HG02571 (cell line): ENCODE data around the gene PPP1R13L.

Source experiments
- ATAC-seq: cut with Tn5 transposase; IDR thresholded peaks from one replicate; pipeline ENCODE4 v1.9.1; 2021; ENCODE audit warnings: mild to moderate bottlenecking, moderate library complexity; ENCODE audit not compliant: unreplicated experiment

The PPP1R13L gene, protein sequence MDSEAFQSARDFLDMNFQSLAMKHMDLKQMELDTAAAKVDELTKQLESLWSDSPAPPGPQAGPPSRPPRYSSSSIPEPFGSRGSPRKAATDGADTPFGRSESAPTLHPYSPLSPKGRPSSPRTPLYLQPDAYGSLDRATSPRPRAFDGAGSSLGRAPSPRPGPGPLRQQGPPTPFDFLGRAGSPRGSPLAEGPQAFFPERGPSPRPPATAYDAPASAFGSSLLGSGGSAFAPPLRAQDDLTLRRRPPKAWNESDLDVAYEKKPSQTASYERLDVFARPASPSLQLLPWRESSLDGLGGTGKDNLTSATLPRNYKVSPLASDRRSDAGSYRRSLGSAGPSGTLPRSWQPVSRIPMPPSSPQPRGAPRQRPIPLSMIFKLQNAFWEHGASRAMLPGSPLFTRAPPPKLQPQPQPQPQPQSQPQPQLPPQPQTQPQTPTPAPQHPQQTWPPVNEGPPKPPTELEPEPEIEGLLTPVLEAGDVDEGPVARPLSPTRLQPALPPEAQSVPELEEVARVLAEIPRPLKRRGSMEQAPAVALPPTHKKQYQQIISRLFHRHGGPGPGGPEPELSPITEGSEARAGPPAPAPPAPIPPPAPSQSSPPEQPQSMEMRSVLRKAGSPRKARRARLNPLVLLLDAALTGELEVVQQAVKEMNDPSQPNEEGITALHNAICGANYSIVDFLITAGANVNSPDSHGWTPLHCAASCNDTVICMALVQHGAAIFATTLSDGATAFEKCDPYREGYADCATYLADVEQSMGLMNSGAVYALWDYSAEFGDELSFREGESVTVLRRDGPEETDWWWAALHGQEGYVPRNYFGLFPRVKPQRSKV

DNA sequence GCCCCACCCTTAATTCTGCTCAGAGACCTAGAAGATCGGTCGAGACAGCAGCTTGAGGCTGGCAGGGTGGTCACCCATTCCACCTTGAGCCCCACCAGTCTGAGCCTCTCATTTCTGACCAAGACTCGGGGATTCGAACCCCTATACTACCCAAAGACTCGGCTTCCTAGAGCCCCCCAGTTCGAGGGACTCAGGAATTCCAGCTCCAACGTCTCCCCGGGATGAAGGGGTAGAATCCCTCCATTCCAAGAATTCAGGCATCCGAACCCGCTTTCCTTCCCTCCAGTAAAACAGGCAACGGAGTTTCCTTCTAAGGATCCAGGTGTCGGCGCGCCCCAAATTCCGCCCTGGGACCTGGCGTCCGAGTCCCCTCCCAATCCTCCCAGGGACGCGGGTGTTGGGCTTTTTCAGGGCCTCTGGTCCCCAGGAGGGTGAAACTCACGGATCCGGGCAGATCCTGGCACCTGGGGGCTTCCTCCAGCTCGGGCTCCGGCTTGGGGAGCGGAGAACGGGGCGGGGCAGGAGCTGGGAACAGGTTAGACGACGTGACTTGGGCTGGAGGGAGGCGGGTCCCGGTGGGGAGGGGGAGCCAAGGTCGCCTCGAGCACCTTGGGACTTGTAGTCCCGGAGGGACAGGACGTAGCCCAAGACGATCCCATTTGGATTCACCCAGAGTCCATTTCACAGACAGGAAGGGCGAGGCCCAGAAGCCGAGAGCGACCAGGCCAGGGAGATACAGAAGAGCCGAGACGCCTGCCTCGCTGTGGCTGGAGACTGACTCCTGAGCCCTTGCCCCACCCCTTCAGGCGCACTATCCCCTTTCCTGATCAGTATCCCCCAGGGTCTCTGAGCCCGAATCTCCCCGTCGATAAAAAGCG, at the start of gene PPP1R13L:
Gene PPP1R13L (minus strand): TSS at position 513 of the 878 bp plus-strand sequence. CDS start 6,751 bp downstream, outside the sequence.
- ATAC-seq: no peak

DNA sequence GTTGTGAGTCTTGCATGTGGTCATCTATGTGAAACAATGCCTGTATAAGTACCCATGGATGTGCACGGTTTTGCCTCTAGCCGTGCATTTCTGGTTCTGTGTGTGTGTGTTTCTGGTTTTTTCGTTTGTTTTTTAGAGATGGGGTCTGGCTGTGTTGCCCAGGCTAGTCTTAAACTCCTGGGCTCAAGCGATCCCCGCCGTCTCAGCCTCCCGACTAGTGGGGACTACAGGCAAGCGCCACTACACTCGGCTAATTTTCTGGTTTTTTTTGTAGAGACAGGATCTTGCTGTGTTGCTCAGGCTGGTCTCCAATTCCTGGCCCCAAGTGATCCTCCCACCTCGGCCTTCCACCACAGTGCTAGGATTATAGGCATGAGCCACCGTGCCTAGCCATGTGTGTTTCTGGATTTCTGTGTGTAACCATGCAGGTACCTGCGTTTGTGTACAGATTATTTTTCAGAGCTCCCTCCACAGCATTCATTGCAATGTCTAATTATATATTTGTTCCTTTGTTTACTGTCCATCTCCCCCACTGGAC, 47.0 kb upstream of the PPP1R13L start:
- ATAC-seq: no peak

DNA sequence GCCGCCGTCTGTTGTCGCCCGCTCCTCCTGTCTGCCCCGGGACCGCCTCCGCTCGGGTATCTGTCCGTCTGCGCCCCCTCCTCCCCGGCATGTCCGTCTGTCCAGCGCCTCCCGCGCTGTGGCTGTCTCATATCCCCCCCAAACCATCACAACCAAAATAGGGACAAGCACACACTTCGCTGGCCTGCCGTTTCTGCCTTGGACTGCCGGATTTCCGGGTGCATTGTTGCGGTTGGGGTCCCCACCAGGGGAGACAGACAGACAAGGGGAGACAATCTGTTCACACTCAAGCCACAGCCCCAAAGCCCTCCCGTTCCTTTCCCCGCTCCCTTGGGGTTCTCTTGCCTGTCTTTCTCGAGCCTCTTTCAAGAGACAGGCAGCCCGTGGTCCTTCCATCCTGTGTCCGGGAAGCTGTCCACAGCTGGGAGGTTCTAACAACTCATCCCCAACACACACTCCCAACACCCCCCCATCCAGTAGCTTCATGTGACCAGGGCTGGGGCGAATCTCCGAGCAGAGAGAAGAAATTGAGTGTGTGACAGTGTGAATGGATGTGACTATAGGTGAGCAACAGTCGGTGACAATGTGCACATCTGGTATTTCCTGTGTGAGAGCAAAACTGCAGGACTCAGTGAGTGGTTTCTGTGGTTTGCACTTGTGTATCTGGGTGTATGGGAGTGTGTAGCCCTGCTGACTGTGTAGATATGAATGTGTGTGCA, 46.4 kb upstream of the PPP1R13L start:
- peak; percentile 5 for ATAC-seq

DNA sequence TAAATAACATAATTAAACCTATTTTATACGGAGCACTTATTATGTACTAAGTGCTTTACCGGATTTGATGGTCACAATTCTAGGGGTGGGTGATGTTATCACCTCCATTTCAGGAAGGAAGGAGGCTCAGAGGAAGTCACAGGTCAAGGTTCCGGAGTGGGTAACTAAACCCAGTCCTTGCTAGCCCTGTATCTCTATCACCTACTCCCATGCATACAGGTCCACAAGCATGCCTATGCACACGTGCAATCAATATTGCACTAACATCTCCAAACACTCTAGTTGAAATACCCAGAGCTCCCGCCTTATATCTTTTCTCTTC, 45.1 kb upstream of the PPP1R13L start:
- ATAC-seq: no peak

DNA sequence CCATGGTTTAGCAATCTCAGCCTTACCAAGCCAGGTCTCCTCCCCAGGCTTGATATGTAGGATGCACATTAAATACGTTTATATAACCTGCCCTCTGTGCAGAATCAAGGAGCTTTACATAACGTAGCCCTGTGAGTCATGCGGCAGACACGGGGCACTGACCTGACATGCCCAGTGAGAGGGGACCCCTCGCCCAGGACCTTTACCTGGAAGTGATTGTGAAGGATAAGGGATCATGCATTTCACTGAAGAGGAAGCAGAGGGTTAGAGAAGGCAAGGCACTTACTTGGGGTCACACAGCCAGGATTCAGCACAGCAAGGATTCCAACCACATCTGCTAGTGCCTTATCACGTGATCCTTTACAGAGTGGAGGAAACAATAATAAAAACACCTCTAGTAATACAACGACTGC, 44.0 kb upstream of the PPP1R13L start:
- ATAC-seq: no peak

DNA sequence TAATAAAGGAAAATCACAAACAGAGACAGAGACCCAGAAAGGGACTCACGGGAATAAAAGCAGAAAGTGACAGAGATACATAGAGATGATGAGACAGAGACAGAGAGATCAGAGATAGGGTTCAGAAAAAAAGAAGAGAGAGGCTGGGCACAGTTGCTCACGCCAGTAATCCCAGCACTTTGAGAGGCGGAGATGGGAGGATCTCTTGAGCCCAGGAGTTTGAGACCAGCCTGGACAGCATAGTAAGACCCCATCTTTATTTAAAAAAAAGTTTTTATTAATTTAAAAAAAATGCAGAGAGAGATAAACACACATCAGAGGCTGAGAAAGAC, 43.5 kb upstream of the PPP1R13L start:
- no peak for ATAC-seq

DNA sequence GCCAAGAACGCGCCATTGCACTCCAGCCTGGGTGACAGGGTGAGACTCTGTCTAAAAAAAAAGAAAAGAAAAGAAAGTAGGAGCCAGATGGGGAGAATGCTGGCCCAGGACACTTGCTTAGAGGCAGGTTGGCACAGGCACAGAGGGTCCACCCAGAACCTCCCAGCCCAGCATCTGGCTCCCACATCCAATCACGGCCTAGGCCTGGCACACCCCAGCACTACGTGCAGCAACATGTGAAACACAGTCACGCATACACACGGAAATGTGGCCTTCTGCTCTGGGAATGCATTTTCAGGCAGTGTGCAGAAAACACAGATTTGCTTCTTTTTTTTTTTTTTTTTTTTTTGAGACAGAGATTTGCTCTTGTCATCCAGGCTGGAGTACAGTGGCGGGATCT, 42.1 kb upstream of the PPP1R13L start:
- ATAC-seq: no peak

DNA sequence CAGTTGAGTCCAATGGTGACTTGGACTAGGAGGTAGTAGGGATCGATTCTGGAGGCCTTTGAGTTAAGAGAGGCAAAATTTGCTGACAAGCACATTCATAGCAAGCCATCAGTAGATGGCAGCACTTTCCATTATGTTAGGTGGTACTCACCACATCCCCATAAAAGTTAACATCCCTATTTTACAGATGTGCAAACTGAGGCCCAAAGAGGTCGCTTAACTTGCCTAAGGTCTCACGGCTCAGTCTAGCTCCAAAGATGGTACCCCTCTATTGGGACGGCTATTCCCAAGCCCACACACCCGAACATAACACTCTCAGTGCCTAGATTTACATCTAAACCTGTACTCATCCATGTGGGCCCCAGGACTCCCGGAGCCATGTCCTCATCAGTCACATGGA, 41.4 kb upstream of the PPP1R13L start:
- no peak for ATAC-seq

DNA sequence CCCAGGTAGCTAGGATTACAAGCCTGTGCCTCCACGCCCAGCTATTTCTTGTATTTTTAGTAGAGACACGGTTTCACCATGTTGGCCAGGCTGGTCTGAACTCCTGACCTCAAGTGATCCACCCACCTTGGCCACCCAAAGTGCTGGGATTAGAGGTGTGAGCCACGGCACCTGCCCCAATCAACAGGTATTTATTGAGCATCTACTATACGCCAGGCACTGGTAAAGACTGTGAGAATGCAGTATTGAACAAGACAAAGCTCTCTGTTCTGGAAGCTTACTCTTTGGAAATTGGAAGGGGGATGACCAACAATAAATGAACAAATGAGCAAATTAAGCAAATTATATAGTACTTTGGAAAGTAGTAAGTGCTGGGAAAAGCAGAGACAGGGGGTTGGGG, 40.3 kb upstream of the PPP1R13L start:
- ATAC-seq: no peak

DNA sequence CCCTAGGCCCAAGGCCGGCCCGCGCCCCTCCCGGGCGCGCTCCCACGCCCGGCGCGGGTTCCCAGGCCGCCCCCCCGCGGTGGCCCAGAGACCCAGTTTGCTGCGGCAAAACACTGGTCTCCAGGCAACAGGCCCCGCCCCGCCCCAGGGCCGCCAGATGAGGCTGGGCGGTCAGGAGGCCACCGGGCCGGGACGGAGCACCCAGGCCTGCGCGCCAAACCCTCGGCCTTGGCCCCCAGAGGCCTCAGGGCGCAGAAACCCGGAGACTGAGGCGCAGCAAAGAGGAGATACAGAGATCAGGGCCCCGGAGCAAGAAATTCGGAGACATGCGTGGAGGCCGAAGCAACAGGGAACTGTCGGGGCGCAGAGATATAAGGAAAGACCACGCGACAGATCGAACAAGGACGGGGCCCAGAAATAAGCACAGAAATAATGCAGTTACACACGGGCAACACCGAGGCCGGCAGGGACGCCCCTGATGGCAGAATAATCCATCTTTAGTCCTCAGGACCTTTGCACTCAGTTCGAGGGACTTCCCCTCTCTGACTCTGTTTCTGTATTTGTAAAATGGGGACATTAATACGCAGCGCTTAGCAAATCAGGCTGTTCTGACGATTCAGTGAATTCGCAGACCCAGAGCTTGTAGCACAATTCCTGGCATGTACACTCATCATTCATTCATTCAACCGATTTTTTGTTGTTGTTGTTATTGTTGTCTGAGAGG, 39.6 kb upstream of the PPP1R13L start:
- ATAC-seq: no peak

DNA sequence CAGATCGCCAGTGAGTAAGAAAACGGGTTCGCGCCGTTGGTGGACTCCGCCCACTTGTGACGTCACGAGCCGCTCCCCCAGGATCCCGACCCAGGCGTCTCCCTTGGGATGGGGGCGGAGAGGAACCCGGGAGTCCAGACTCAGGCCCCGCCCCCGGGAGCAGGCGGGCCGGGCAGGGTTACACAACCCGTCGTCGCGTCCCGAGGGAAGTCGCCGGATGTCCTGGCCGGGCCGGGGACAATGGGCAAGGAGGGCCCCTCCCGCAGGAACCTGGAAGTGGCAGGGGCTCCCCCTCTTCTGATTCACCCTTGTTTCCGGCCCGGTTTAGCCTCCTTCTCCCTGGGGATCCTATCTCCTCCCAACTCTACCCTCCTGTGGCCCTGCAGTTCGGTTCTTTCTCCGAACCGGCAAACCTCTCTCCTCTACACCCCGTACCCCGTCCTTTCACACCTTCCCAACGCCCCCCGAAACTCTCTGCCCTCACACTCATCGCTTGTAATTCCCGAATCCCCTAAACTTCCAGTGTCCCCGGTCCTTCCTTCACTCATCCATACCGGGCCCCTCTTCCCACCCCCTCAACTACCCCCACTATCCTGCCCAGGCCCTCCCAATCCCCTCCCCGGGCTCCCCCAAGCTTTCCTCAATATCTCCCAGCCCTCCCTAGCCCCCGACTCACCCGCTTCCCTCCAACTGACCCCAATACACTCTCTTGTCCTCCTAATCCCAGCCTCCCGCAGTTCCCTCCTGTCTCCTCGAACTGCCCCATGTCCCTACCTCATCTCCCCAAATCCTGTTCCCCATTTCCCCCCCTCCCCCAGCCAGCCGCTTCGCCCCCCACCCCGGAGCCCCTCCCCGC, 38.8 kb upstream of the PPP1R13L start:
- no peak for ATAC-seq

DNA sequence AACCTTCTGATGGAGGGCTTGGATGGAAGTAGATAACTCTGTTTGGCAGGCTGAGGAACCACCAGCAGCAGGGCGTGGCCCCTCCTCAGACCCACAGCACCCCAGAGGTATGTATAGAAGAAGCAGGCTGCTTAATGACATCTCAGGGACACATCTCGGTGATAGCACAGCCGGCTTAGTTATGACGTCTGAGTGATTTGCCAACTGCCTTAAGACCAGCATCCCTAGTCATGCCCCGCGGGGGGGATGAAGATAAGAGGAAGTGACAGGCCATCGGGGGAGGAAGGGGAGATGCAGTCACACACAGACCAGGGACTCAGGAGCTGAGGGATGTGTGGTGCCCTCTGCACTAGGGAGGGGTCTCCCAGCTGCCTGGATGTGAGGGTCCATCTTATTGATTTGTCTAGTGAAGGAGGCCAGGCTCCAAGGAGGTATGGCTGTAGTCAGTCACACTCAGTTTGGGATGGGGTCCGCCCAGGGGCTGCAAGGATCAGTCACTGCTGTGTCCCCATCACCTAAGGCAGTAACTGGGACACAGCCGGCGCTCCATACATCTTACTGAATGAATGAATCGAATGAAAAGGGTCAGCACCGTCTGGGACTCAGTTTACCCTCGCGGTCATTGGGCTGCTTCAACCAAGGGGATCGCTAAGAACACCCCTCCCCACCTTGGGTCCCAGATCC, 38.1 kb upstream of the PPP1R13L start:
- no peak for ATAC-seq

DNA sequence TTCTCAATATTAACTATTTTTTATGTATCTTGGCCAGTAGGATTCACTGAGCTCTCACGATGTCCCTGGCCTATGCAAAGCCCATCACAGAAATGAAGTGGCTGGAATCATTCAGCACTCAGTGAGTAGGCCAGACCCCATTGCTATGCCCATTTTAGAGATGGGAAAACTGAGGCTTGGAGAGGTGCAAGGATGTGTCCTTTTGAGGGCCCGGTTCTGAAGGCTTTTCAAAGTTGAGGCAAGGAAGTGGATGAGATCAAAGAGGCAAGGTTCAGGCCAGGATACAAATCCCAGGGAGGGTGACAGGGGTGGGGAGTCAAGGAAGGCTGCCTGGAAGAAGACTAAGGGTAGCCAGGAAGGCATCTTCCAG, 37.5 kb upstream of the PPP1R13L start:
- no peak for ATAC-seq

DNA sequence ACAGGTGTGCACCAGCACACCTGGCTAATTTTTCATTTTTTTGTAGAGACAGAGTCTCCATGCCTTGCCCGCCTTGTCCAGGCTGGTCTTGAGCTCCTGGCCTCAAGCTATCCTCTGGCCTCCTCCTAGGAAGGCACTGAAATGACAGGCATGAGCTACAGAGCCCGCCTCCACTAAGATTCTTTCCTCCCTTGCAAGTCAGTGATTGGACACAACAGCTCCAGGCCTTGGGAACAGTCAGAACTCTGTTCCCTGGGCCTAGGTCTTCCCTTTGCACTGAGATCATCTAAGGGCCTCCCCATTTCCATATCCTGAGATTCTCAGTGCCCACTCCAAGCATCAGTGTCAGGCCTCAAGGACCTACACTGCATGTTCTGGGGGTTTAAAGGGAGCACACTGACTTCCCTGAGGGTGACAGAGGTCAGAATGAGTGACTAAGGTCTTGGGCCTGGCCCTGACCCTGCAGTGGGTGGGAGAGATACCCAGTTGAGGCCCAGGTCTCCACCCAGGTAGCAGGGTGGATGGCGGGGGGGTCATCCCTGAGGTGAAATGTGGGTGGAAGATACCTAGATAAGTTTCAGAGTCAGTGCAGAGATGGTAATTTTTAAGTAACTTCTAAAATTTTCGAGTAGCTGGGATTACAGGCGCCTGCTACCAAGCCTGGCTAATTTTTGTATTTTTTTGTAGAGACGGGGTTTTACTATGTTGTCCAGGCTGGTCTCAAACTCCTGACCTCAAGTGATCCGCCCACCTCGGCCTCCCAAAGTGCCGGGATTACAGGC, 36.2 kb upstream of the PPP1R13L start:
- ATAC-seq: no peak

DNA sequence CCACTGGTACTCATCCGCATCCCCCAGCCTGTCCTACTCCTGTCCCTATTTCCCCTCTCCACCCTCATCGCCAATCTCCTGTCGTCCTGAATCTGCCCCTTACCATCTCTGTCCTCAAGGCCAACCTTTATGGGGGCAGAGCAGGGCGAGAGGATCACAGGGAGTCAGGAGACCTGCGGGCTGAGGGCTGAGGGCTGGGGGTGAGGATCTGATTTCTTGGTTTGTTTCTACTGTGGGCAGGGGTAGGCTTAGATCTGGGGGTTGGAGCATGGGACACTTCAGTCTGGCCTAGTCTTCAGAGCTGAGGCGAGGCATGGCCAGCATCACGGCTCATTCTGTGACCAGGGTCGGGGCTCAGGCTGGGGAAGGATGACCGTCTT, 35.4 kb upstream of the PPP1R13L start:
- no peak for ATAC-seq

DNA sequence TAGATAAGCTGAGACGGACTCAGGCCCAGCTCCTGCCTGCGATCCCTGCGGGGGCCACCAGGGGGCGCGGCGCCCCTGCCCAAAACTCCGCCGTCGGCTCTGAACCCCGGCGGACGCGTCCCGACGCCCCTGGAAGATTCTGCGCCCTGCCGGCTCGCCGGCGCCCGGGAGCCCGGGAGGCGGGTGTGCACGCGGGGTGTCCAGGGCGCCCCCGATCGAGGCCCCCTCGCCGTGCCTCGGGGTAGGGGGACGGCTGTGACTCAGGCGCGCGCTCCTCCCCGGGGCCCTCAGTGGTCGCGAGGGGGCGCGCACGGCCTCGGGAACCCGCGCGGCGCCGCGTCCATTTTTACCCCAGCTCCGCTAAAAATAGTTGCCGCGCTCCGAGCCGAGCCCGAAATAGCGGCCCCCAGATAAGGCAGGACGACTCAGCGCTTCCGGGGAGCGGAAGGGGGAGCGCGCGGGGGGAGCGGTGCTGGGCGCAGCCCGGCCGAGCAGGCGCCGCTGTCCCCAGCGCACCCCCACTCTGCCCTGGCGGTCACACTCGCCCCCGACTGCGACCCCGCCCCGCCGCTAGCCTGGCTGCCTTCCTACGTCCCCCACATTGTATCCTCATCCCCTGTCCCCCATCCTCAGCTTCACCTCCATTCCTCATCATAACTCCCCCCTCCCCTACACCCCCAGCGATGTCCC, 34.8 kb upstream of the PPP1R13L start:
- ATAC-seq: peak; percentile 50

DNA sequence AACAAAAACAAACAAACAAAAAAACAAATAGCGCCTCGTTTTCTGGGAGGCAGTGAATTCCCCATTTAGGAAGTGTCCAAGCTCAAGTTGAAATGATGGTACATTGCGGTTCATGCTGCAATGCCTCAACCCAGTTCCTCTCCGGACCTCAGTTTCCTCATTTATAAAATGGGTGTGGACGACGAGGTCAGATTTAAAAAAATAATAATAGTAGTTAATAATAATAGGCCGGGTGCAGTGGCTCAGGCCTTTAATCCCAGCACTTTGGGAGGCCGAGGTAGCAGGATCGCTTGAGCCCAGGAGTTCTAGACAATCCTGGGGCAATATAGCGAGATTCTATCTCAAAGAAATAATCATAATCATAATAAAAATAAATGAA, 34.3 kb upstream of the PPP1R13L start:
- no peak for ATAC-seq
